A549 (cell line): ENCODE measurements around the gene SUPT5H. TPM values are rescaled to one million over a fixed set of nuclear protein-coding genes. Genes with fewer than 3 reads are reported as not detected.

Experiments
- BHLHE40 ChIP-seq: IDR thresholded peaks from 2 replicates; pipeline ENCODE4 v1.6.1; 2012; ENCODE audit warnings: low read depth, low read length, inconsistent platforms
- CBX8 ChIP-seq: fragments of 200-600 bp; sonication (generic); IDR thresholded peaks from 2 replicates; pipeline ENCODE4 v1.6.1; 2016
- CHD2 ChIP-seq: fragments of 150-350 bp; IDR thresholded peaks from 2 replicates; pipeline ENCODE4 v1.6.1; 2014; ENCODE audit warnings: low read length; ENCODE audit not compliant: partially characterized antibody
- CHD4 ChIP-seq: fragments of 200-600 bp; sonication (generic); IDR thresholded peaks from 2 replicates; pipeline ENCODE4 v1.6.1; 2016; ENCODE audit warnings: antibody characterized with exemption, mild to moderate bottlenecking, borderline replicate concordance
- EHF ChIP-seq: fragments of 250-450 bp; sonication (Bioruptor Pico); IDR thresholded peaks from 2 replicates; pipeline ENCODE4 v1.5.0; 2020; ENCODE audit warnings: mild to moderate bottlenecking
- ESRRA ChIP-seq: fragments of 150-350 bp; IDR thresholded peaks from 2 replicates; pipeline ENCODE4 v1.6.1; 2014; ENCODE audit warnings: mild to moderate bottlenecking, low read length, borderline replicate concordance
- FOSB ChIP-seq: fragments of 250-450 bp; sonication (Bioruptor Pico); IDR thresholded peaks from 2 replicates; pipeline ENCODE4 v1.5.0; 2020; ENCODE audit warnings: mild to moderate bottlenecking, moderate library complexity
- FOSL2 ChIP-seq, 2 experiments: fragments of 450-650 bp in 1 of 2; fragments of >200 bp in 1 of 2; sonication (Bioruptor Twin) in 1 of 2; formaldehyde crosslinking; IDR thresholded peaks; 2 replicates each; pipeline versions ENCODE4 v1.5.0 to v1.6.1; 2016 to 2020; ENCODE audit warnings: mild to moderate bottlenecking in 1 of 2, moderate library complexity in 1 of 2
- GATA3 ChIP-seq: IDR thresholded peaks from 2 replicates; pipeline ENCODE4 v1.6.1; 2012; ENCODE audit warnings: borderline replicate concordance
- HDAC2 ChIP-seq: fragments of 200-600 bp; sonication (generic); IDR thresholded peaks from 2 replicates; pipeline ENCODE4 v1.6.1; 2016
- HOXB13 ChIP-seq: fragments of 250-450 bp; sonication (Bioruptor Pico); IDR thresholded peaks from 2 replicates; pipeline ENCODE4 v1.5.0; 2020; ENCODE audit warnings: low read depth, mild to moderate bottlenecking, moderate library complexity
- JUNB ChIP-seq: fragments of >200 bp; sonication (Bioruptor Twin); formaldehyde crosslinking; IDR thresholded peaks from 2 replicates; pipeline ENCODE4 v1.6.1; 2016
- KDM1A ChIP-seq: fragments of 200-600 bp; sonication (generic); IDR thresholded peaks from 2 replicates; pipeline ENCODE4 v1.6.1; 2016; ENCODE audit warnings: low read depth, mild to moderate bottlenecking
- KDM5A ChIP-seq: fragments of 200-600 bp; sonication (generic); IDR thresholded peaks from 2 replicates; pipeline ENCODE4 v1.6.1; 2016; ENCODE audit warnings: antibody characterized with exemption, mild to moderate bottlenecking
- MAZ ChIP-seq: fragments of 150-350 bp; IDR thresholded peaks from 2 replicates; pipeline ENCODE4 v1.6.1; 2014; ENCODE audit warnings: antibody characterized with exemption, low read depth, low read length, borderline replicate concordance
- MYC ChIP-seq: IDR thresholded peaks from 2 replicates; pipeline ENCODE4 v1.6.1; 2012; ENCODE audit warnings: mild to moderate bottlenecking, inconsistent platforms, low read length, improper control_type of control experiment, borderline replicate concordance
- NPAS2 ChIP-seq: fragments of 250-450 bp; sonication (Bioruptor Pico); IDR thresholded peaks from 2 replicates; pipeline ENCODE4 v1.8.0; 2022; ENCODE audit warnings: mild to moderate bottlenecking, moderate library complexity, borderline replicate concordance
- NR3C1 ChIP-seq: fragments of >200 bp; sonication (Bioruptor Twin); formaldehyde crosslinking; IDR thresholded peaks from 3 replicates; pipeline ENCODE4 v1.6.1; 2017
- PHF8 ChIP-seq: fragments of 200-600 bp; sonication (generic); IDR thresholded peaks from 2 replicates; pipeline ENCODE4 v1.6.1; 2016; ENCODE audit warnings: low read depth, mild to moderate bottlenecking, antibody characterized with exemption, moderate library complexity, borderline replicate concordance
- POLR2AphosphoS2 ChIP-seq: conservative IDR thresholded peaks from 2 replicates; pipeline ENCODE4 v1.6.1; 2012; ENCODE audit warnings: low read length, improper control_type of control experiment, inconsistent platforms
- RAD21 ChIP-seq, 2 experiments: fragments of >200 bp in 1 of 2; sonication (Bioruptor Twin) in 1 of 2; formaldehyde crosslinking in 1 of 2; IDR thresholded peaks in 1 of 2; conservative IDR thresholded peaks in 1 of 2; 2 replicates in 1 of 2; 3 replicates in 1 of 2; pipeline ENCODE4 v1.6.1; 2012 to 2018; ENCODE audit warnings: inconsistent platforms in 1 of 2
- RARB ChIP-seq: fragments of 250-450 bp; sonication (Bioruptor Pico); IDR thresholded peaks from 2 replicates; pipeline ENCODE4 v1.8.0; 2021; ENCODE audit warnings: mild to moderate bottlenecking, moderate library complexity
- SMC3 ChIP-seq: fragments of >200 bp; sonication (Bioruptor Twin); formaldehyde crosslinking; IDR thresholded peaks from 3 replicates; pipeline ENCODE4 v1.6.1; 2018; ENCODE audit warnings: inconsistent platforms
- SREBF2 ChIP-seq: fragments of 450-650 bp; IDR thresholded peaks from 2 replicates; pipeline ENCODE4 v1.6.1; 2014; ENCODE audit warnings: mild to moderate bottlenecking, moderate library complexity
- TP53 ChIP-seq: fragments of 250-450 bp; sonication (Bioruptor Pico); IDR thresholded peaks from 2 replicates; pipeline ENCODE4 v1.5.0; 2021; ENCODE audit warnings: mild to moderate bottlenecking, moderate library complexity
- ZC3H11A ChIP-seq: fragments of 450-650 bp; IDR thresholded peaks from 2 replicates; pipeline ENCODE4 v1.6.1; 2014; ENCODE audit warnings: antibody characterized with exemption, mild to moderate bottlenecking
- ZNF302 ChIP-seq: fragments of 250-450 bp; sonication (Bioruptor Pico); IDR thresholded peaks from 2 replicates; pipeline ENCODE4 v1.9.0; 2021; ENCODE audit warnings: inconsistent platforms, mild to moderate bottlenecking, moderate library complexity
- ZSCAN20 ChIP-seq: fragments of 250-450 bp; sonication (Bioruptor Pico); IDR thresholded peaks from 2 replicates; pipeline ENCODE4 v1.8.0; 2022; ENCODE audit warnings: mild to moderate bottlenecking, moderate library complexity
- polyA plus RNA-seq, 4 experiments: library from polyadenylated mRNA; depleted of rRNA in 3 of 4; stranded (reverse); fragments of >200 nt; fragmentation: RNase III in 1 of 4; extraction: RNeasy Plus Mini Kit Qiagen cat#74134 plus additional on column Dnase treatment in 1 of 4; gene quantifications; 2 replicates in 3 of 4; 3 replicates in 1 of 4; pipeline ENCODE4 v1.2.3, GENCODE V29; 2011 to 2017
- TF ChIP-seq, protein P1 (sequence below): IDR thresholded peaks from 2 replicates; pipeline ENCODE4 v1.6.1; 2012; ENCODE audit warnings: low read depth, borderline replicate concordance
- TF ChIP-seq, protein P2 (sequence below): fragments of >200 bp; sonication (Bioruptor Twin); formaldehyde crosslinking; IDR thresholded peaks from 3 replicates; pipeline ENCODE4 v1.6.1; 2016
- TF ChIP-seq, protein P3 (sequence below): fragments of >200 bp; sonication (Bioruptor Twin); formaldehyde crosslinking; IDR thresholded peaks from 3 replicates; pipeline ENCODE4 v1.5.1; 2016
- TF ChIP-seq, protein P4 (sequence below): IDR thresholded peaks from 2 replicates; pipeline ENCODE4 v1.6.1; 2012
- TF ChIP-seq, protein P5 (sequence below): fragments of 150-350 bp; IDR thresholded peaks from 2 replicates; pipeline ENCODE4 v1.6.1; 2014; ENCODE audit warnings: low read depth, mild to moderate bottlenecking, low read length
- TF ChIP-seq, protein P6 (sequence below): fragments of 450-650 bp; IDR thresholded peaks from 2 replicates; pipeline ENCODE4 v1.6.1; 2014; ENCODE audit warnings: antibody characterized with exemption

The SUPT5H gene
- polyA plus RNA-seq, 2 of the 4 experiments (the other 2 are of a cell fraction): 186 to 222 TPM

DNA sequence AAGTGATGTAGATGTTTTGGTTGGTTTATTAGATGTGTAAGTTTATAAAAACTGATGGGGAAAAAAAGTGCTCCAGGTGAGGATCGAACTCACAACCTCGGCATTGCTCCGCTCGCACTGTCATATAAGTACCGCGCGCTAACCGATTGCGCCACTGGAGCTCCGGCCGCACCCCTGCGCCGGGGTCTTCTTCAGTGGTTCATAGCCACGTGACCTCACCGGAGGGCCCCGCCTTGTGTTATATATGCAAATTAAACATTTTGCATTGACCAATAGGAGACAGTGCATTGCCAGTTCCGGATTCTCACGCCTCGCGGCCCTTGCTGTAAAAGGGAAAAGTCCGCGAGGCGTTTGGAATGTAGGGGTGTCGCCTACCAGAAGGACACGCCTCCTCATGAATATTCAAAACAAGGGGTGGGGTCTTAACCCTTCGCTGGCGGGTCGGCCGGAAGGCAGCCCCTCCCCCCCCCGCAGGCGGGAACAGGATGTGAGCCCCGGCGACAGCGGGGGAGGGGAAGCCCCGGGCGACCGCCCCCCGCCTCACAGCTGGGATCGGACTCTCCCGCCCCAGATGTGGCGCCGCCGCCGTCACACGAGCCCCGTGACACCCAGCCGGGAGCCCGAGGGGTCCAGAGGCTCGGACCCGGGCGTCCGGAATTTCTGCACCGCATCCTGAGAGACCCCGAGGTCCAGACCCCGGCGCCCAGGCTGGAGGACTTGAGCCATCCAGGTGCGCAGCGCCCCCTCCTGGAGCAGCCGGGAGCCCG, 33.1 kb upstream of the SUPT5H start, which contains the start of gene PLEKHG2 (continued):
- TF ChIP-seq, protein P1, sequence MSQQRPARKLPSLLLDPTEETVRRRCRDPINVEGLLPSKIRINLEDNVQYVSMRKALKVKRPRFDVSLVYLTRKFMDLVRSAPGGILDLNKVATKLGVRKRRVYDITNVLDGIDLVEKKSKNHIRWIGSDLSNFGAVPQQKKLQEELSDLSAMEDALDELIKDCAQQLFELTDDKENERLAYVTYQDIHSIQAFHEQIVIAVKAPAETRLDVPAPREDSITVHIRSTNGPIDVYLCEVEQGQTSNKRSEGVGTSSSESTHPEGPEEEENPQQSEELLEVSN: no peak
- TF ChIP-seq KDM1A (no peak), FOSL2 (IDR thresholded peaks at IDR 0.05) (no peak), FOSL2 (CRISPR knock-in tag; IDR thresholded peaks at IDR 0.05) (peak; percentile 68), CHD4 (no peak), POLR2AphosphoS2 (peak; percentile 100), ZC3H11A (no peak), FOSB (CRISPR knock-in tag) (peak; percentile 98), CHD2 (peak; percentile 82), HDAC2 (no peak), BHLHE40 (peak; percentile 95), PHF8 (peak; percentile 50), TP53 (CRISPR knock-in tag) (peak; percentile 98), RARB (CRISPR knock-in tag) (peak; percentile 95), MAZ (peak; percentile 13; the same call in 1 of the 2 replicates), SREBF2 (peak; percentile 99), ZSCAN20 (CRISPR knock-in tag) (peak; percentile 81), ESRRA (peak; percentile 33; the same call in 1 of the 2 replicates), KDM5A (no peak; the same call in 1 of the 2 replicates), ZNF302 (CRISPR knock-in tag) (no peak), CBX8 (no peak), HOXB13 (CRISPR knock-in tag) (peak; percentile 71; the same call in 1 of the 2 replicates), EHF (peak; percentile 86), MYC (peak; percentile 95), RAD21 (conservative IDR thresholded peaks at IDR 0.05 in 1 of 2, IDR thresholded peaks at IDR 0.05 in 1 of 2) (peak; percentile 55 to 82), SMC3 (peak; percentile 83), JUNB (no peak), NPAS2 (CRISPR knock-in tag) (no peak), GATA3 (peak; percentile 34; the same call in 1 of the 2 replicates), NR3C1 (no peak)
- TF ChIP-seq, protein P2, sequence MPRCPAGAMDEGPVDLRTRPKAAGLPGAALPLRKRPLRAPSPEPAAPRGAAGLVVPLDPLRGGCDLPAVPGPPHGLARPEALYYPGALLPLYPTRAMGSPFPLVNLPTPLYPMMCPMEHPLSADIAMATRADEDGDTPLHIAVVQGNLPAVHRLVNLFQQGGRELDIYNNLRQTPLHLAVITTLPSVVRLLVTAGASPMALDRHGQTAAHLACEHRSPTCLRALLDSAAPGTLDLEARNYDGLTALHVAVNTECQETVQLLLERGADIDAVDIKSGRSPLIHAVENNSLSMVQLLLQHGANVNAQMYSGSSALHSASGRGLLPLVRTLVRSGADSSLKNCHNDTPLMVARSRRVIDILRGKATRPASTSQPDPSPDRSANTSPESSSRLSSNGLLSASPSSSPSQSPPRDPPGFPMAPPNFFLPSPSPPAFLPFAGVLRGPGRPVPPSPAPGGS: 0 out of 3 replicates have a peak, but pooled peaks have one; percentile 50
- TF ChIP-seq, protein P3, sequence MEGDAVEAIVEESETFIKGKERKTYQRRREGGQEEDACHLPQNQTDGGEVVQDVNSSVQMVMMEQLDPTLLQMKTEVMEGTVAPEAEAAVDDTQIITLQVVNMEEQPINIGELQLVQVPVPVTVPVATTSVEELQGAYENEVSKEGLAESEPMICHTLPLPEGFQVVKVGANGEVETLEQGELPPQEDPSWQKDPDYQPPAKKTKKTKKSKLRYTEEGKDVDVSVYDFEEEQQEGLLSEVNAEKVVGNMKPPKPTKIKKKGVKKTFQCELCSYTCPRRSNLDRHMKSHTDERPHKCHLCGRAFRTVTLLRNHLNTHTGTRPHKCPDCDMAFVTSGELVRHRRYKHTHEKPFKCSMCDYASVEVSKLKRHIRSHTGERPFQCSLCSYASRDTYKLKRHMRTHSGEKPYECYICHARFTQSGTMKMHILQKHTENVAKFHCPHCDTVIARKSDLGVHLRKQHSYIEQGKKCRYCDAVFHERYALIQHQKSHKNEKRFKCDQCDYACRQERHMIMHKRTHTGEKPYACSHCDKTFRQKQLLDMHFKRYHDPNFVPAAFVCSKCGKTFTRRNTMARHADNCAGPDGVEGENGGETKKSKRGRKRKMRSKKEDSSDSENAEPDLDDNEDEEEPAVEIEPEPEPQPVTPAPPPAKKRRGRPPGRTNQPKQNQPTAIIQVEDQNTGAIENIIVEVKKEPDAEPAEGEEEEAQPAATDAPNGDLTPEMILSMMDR: peak; percentile 99
- TF ChIP-seq, protein P4, sequence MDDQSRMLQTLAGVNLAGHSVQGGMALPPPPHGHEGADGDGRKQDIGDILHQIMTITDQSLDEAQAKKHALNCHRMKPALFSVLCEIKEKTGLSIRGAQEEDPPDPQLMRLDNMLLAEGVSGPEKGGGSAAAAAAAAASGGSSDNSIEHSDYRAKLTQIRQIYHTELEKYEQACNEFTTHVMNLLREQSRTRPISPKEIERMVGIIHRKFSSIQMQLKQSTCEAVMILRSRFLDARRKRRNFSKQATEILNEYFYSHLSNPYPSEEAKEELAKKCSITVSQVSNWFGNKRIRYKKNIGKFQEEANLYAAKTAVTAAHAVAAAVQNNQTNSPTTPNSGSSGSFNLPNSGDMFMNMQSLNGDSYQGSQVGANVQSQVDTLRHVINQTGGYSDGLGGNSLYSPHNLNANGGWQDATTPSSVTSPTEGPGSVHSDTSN: no peak; the same call in none of the 2 replicates
- TF ChIP-seq, protein P5, sequence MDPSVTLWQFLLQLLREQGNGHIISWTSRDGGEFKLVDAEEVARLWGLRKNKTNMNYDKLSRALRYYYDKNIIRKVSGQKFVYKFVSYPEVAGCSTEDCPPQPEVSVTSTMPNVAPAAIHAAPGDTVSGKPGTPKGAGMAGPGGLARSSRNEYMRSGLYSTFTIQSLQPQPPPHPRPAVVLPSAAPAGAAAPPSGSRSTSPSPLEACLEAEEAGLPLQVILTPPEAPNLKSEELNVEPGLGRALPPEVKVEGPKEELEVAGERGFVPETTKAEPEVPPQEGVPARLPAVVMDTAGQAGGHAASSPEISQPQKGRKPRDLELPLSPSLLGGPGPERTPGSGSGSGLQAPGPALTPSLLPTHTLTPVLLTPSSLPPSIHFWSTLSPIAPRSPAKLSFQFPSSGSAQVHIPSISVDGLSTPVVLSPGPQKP: 0 out of 2 replicates have a peak, but pooled peaks have one; percentile 18
- TF ChIP-seq, protein P6, sequence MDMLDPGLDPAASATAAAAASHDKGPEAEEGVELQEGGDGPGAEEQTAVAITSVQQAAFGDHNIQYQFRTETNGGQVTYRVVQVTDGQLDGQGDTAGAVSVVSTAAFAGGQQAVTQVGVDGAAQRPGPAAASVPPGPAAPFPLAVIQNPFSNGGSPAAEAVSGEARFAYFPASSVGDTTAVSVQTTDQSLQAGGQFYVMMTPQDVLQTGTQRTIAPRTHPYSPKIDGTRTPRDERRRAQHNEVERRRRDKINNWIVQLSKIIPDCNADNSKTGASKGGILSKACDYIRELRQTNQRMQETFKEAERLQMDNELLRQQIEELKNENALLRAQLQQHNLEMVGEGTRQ: peak; percentile 96
- TF ChIP-seq, all 56 proteins: peak for 38
